HG03342 (cell line): Measurements from ENCODE around the gene AUTS2.

ENCODE experiments used
- ATAC-seq: cut with Tn5 transposase; IDR thresholded peaks from one replicate; pipeline ENCODE4 v1.9.1; 2021; ENCODE audit warnings: mild to moderate bottlenecking, moderate library complexity; ENCODE audit not compliant: unreplicated experiment

Gene AUTS2

DNA sequence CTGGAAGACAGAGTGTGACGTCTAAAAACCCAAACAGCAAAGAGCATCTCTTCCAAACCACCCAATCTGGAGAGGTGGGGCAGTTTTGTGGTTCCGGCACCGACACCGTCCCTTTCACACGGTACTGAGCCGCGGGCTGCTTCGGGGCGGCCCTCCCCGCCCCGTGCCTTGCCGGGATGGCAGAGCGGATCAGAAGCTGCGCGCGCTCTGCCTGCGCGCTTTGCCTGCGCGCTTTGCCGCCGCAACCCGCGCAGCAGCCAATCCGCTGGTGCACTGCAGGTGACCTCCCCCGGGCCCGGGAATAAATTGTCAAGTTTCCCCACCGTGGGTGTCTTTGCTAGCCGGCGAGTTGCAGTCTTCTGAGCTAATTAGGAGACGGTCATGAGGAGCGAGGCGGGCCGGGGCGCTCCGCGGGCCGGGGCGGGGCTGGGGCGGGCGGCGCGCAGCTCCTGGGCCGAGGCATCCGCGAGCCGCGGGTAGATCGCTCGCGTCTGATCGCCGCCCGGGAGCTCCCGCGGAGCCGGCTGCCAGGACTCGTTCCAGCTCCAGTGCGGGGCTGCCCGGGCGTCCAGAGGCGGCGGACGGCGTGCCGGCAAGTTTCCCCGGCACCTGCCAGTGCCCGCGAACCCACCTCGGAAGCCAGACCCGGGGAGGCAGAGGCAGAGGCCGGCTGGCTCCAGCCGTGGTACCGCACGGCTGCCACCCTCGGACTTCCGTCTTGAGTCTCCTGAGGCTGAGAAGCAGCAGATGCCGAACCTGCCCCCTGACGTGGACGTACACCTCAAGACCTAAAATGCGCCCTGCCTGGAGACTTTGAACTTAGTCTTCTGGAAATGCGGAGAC is 997.7 kb downstream of the AUTS2 start:
- no peak for ATAC-seq

DNA sequence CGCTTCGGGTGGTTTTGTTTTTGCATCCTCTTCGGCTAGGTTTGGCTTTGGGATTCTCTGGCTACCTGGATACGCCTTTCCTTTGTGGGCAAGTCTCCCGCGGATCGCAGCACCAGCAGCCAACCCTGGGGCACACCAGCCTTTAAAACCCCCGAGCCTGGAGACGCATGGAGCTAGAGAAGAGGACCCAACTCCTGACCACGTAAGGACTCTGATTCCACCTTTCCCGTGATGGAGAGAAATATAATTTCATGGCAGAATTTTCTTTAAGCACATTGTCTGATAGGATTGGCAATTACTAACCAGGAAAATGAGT is 998.3 kb downstream of the AUTS2 start:
- no peak for ATAC-seq

DNA sequence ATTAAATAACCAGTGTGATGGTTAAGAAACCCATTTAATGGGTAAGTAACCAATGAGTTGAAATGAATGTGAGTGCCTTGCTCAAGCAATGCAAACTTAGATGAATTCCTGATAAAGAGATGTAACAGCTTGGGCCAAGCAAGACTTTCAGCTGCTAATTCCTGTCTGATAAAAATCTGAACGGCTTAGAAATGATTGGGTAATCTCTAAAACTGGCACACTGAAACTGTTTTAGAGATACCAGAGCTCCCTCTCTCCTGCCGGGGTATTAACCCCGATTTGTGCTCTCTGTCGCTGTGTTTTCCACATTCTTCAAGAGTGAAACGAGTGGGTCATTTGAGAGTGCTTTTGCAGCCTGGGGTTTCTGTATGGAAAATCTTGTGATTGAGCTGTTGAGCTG is 998.8 kb downstream of the AUTS2 start:
- no peak for ATAC-seq

DNA sequence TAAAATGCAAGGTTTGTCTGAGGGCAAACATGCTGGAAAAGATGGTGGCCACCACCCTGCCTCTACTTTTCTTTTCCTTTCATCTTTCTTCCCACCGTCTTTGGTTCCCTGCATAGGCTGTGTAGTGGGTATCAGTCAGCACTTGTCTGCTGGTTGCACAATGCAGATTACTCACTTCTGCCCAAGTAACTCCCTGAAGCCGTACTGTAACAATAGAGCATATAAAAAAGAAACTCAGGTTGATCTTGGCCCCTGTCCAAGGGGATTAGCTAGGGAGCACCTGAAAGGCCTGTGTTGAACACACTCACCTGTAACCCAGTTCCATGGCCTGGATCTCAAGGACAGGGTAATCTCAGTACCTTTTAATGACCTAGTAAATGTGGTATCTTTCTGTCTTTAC is 1000.7 kb downstream of the AUTS2 start:
- no peak for ATAC-seq

DNA sequence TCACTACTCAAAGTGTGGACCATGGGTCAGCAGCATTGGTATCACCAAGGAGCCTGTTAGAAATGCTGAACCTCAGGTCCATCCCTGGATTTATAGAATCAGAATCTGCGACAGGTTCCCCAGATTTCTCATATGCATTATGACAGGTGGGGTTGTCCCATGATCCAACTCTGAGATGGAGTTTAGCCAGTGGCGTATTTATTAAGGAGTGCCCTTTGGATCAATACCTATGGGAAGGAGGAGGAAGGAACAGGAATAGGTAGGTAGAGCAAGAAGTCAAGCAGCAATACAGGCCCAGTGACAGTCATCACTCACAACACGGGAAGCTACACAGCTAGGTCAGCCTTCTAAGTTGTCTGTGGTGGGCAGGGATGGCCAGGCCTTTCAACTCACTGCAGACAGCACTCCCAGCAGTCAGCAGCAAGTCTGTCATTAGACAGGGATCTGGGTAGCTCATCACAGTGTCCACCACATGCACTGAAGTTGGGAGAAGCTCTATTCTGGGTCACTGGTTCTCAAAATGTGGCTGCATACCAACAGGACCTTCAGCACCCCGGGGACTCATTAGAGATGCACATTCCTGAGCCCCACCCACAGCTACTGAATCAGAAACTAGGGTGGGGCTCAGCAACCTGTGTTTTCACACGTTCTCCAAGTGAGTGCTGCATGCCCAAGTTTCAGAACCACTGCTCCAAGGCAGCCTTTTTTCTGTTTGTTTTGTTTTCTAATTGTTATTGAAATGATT is 1001.3 kb downstream of the AUTS2 start:
- ATAC-seq, result no peak

DNA sequence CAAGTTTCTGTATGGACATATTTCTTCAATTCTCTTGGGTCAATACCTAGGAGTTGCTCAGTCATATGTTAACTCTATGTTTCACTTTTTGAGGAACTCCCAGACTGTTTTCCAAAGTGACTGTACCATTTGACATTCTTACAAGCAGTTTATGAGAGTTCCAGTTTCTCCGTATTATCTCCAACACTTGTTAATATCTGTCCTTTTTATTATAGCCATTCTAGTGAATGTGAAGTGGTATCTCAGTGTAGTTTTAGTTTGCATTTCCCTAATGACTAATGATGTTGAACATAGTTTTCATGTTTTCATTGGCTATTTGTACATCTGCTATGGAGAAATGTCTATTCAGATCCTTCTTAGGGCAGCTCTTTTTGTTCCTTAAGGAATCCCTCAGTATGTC is 1002.7 kb downstream of the AUTS2 start:
- no peak for ATAC-seq

DNA sequence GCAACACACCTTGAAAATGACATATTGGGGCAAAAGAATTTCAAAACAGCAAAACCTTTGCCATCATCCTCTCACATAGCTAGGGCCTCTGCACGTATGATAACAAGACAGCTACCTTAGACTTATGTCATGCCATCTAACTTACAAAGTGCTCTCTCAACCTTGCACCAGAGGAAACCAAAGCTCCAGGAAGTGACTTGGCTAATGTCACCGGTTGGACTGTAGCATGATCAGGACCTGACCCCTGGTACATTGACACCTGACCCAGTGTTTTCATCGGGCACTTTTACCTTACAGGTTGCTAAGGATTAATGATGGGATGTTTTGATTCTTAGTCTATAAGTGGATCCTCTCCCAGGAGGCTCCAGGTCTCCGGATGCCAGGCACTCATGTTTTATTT is 1003.8 kb downstream of the AUTS2 start:
- ATAC-seq, result no peak

DNA sequence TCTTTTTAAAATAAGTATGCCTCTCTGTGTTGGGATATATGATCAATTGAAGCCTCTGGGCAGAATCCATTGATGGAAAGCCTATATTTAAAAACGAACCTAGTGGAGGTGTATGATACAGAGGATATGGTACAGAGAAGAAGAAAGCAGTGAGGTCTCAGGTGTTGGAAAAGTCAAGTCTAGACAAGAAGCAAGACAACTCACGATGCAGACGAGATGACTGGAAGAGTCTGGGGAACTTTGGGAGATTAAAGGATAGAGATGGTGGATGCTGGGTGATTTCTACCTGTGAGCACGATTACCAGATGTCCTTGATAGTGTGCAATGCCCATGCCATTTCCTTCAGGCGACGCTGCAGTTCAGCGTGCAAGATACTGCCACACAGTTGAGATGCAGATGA is 1009.0 kb downstream of the AUTS2 start:
- ATAC-seq, result no peak

DNA sequence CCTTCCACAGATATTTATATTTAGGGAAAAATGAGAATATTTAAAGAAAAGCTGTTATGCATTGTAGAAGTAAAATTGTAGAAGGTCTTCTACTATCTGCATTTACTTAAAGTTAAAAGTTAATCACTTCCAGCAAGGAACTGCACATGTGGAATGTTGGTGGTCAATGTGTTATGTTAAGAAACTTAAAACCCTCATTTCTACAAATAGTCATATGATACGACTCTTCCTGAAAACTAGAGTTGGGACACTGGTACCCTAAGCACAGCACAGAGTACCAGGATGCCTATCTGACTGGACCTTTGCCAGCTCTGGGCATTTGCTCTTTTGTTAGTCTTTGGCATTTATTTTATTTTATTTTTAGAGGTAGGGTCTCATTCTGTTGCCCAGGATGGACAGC is 1009.5 kb downstream of the AUTS2 start:
- ATAC-seq, result no peak

DNA sequence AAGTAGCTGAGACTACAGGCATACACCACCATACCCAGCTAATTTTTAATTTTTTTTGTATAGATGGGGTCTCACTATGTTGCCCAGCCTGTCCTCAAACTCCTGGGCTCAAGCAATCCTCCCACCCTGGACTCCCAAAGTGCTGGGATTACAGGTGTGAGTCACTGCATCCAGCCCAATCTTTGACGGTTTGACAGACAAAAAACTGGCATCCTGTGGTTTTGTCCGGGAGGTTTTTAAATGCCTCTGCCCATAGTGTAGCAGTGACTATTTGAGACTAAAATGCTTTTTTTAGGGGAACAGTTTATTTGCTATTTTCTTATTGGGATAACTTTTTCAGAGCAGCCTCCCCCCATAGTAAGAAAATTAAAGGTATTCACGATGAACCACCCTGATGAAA is 1010.0 kb downstream of the AUTS2 start:
- ATAC-seq, result no peak

DNA sequence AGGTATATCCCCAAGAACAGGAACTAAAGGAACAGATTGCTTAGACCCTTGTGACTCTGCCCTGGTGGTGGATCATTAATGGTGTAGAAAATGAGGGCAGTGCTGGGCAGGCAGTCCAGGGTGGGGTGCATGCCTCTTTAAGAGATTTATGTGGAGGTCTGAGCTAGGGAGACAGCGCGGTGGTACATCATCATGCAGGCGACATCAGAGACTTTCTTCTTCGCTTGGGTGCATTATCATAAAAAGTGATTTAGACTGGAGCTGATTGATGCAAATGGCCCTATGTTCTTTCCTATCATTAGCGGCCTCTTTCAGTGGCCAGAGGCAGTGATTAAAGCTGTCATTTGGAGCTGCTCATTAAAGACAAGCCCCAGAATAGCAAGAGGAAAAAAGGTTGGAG is 1014.5 kb downstream of the AUTS2 start:
- ATAC-seq, result no peak

DNA sequence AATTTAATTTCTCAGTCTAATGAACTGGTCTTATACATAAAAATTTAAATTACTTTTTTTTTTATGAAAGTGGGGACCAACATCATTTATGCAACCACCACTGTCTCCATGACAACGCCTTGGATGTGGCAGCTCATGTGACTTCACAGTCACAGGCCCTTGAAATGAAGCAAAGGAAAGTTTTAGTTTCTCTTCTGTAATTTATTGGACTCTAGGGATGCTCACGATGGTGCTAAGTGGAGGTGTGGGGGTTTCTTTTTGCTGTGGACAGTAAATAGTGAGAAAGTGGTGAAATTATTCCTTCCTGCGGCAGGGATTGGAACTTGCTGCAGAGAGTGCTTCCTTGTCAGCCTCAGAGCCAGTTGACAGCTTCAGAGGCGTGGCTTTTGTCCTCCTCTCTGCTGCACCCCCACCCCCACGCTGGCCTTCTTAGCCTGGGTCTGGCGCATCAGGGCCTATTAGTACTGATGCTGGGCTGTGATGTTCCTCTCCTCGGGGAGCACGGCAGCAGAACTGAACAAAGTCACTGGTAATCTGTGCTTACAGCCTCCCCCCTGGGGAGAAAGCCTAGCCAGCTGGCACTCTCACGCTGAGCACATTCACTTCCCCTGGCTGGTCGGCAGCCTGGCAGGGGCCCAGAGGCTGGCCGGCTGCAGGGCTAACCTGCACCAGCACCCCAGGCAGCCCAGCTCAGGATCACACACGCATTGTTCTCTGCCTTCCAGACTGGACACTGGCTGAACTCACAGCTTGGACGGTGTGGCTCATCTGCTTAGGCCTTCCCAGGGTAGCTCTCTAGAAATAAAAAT is 1016.2 kb downstream of the AUTS2 start:
- ATAC-seq, result no peak

DNA sequence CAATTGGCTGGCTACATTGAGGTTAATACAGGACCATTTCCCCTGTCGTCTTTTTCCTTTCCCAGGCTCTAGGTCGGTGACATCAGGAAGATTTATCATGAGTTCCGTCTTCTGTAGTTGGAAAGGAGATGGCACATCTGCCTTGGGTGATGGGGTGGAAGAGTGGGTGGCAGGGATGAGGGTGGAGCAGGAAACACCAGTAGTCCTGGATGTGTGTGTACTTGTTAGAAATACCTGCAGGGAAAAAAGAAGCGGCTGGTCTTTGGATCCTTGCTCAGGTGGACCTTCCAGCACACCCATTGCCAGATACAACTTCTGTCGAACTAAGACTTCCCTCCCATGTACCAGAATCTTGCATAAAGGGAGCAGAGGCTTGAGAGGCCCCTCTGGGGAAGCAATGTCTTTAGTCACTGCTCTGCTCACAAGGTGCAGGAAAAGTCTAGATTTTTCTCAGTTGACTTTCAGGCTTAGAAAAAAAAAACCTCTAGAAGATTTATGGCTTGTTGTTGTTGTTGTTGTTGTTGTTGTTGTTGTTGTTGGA is 1016.9 kb downstream of the AUTS2 start:
- ATAC-seq, result no peak

DNA sequence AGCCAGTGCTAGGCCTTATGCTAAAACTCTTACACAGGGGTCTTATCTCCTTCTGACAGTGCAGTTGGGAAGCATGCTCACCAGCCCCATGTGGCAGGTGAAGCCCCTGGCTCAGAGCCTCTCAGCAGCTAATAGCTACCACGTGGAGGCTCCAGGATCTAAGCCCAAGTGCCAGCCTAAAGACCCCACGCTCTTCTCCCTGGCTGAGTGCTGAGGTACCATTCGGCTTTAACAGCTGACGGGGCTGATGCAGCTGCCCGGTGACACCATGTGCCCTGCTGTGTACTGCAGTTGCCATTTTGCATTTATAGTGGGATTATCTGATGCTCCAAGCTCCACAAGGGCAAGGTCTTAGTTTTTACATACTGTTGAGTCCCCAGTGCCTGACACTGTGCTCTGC is 1017.9 kb downstream of the AUTS2 start:
- ATAC-seq, result no peak

DNA sequence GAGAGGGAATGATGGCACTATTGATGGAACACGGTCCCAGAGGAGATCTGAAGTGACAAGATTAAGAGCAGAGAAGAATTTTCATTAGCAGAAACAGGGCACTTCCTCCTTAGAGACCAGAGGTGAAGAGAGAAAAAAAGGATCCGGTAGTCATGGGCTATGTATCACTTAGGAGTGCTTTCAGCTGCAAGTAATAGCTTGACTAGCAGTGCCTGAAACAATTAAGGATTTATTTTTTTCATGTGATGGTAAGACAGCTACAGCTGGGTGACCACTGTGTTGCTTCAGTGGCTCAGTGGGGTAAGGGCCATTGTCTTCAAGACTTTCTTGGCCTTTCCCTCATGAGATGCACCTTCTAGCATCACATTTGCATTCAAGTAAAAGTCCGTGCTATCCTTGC is 1018.5 kb downstream of the AUTS2 start:
- no peak for ATAC-seq

DNA sequence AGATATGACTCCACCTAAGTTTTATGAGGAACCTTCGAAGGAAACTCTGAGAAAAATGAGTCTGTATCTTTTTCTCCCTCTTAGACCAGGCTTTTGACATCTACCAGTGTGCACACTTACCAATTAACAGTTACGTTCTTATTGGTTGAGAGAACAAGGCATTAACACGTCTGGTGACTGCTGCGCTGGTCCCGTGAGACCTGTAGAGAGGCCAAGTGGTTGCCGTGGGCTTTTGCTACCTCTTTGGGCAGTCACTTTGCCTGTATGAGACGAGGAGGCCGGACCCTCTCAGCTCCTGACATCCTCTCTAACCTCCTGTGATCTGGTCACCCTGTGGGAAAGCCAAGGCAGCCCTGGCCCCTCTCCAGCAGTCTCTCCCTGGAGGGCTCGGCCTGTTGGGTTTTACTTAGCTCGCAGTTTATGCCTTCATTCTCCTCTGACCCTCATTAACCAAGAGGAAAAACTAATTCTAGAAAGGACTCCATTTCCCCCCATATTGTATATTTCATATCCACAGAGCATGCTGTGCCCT is 1019.8 kb downstream of the AUTS2 start:
- no peak for ATAC-seq

DNA sequence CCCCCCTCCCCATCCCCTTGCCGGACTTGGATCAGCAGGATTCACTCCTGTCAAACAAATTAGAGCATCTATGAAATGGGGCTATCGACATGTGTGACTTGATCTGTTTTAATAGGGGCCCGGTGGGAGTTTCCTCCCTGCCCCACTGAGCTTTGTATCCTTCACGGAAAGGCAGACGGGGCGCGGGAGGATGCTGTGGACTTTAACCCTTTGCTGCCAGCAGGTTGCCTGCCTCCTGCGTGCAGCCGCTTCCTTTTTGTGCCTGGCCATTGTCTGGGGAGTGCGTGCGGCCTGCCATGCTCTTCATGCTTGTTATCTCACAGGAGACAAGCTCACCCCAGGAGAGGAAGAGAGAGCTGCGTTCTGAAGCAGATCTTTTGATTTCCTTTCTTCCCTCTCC is 1020.9 kb downstream of the AUTS2 start:
- ATAC-seq, result no peak

DNA sequence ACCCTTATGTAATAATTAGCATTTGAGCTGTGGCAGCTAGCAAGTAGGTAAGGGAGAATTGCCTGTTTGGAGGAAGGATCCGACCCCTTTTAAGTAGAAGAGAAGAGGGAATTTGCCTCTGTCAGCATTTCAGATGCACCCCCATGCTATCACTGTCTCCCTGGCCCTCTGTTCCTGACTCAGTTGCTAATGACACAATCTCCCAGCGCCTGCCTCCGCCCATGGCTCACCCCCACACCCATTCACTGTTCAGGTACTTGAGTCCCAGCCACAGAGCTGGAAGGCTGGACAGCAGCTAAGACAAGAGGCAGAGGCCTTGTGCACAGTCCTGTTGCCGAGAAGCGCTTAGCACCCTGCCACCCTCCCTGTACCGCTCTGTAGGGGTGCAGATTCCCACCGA is 1021.4 kb downstream of the AUTS2 start:
- no peak for ATAC-seq

DNA sequence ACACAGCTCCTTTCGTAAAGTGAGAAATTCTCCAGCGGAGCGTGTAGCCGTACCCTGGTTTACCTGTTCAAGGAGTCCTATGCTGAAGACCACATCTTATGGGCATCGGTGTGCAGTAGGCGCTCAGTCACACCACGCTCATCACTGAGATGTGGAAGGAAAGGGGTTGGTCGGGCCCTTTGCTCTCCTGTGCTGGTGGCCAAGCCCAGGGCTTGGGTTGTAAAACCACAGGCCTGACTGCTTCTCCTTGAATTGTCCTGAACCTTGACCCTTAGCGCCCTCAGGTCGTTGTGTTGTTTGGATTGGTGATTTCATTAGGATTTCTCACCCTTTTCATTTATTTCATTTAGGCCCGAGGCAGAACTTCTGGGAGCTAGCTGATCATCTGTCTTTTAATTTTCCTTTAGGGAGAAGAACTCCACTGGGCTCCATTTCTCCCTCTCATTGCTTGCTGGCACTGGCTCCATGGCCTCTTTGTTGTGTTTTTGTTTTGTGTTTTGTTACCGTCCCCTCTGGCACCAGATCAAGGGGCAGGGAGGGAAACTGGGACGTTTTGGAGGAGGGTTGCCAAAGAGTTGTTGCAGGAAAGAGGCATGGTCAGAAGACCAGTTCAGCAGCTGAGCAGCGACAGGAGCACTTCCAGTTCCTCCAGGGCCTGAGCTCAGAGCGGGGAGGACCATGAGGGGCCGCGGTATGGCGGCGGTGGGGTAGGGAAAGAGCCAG is 1022.2 kb downstream of the AUTS2 start:
- no peak for ATAC-seq

DNA sequence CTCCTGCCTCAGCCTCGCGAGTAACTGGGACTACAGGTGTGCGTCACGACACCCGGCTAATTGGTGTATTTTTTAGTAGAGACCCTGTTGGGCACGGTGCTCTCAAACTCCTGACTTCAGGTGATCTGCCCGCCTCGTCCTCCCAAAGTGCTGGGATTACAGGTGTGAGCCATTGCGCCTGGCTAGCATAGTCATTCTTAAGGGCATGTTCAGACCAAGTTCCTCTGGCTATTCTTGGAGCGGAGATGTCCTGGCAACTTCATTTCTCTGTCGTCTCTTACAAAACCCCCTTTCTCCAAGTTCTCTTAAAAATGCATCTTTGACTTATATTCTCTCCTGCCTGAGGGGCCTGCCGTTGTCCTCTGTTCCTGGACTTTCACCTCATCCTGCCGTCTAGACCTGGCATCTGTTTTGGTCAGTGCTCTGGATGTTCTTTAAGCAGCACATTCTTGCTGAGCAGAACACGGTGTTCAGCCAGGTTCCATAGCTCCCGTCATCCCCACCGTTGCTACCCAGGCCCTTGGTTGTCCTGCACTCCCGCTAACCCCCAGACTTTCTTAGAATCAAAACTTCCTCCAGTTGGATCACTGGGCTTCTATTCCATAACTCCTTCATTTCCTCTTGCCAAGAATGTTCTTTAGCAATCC is 1023.8 kb downstream of the AUTS2 start:
- no peak for ATAC-seq
